Left lung (tissue), 10 donors: ENCODE measurements around the gene ROBO1. TPM values are rescaled to one million over a fixed set of nuclear protein-coding genes. Genes with fewer than 3 reads are reported as not detected.

Experiments
- ATAC-seq: fragments of 200-7000 bp; cut with Tn5 transposase; one replicate; pipeline ENCODE4 v1.9.1; 2020; ENCODE audit warnings: moderate library complexity
- DNase-seq, 4 donors: peaks; one replicate each; pipeline ENCODE4 v3.0.0-alpha.2; 2013 to 2020
- H3K27ac ChIP-seq, 2 donors: fragments of 200-600 bp; sonication (generic) in 1 of 2; one replicate each; pipeline versions ENCODE4 v1.5.0 to v1.8.0; 2020 to 2021
- H3K27me3 ChIP-seq, 2 donors: fragments of 200-600 bp; sonication (generic) in 1 of 2; one replicate each; pipeline versions ENCODE4 v1.5.0 to v1.8.0; 2020 to 2021
- H3K36me3 ChIP-seq, 2 donors: fragments of 200-600 bp; sonication (generic) in 1 of 2; one replicate each; pipeline versions ENCODE4 v1.5.0 to v1.8.0; 2020 to 2021
- H3K4me1 ChIP-seq, 2 donors: fragments of 200-600 bp; one replicate each; pipeline ENCODE4 v1.8.0; 2021
- H3K4me3 ChIP-seq, 2 donors: fragments of 200-600 bp; sonication (generic) in 1 of 2; one replicate each; pipeline versions ENCODE4 v1.5.0 to v1.8.0; 2020 to 2021; ENCODE audit warnings: mild to moderate bottlenecking in 1 of 2
- H3K9me3 ChIP-seq, 2 donors: fragments of 200-600 bp; sonication (generic) in 1 of 2; one replicate each; pipeline versions ENCODE4 v1.5.0 to v1.8.0; 2020 to 2021
- intact Hi-C, 2 donors: fragments of 100-400 bp; cut with DNase I; formaldehyde crosslinking; loops; one replicate each; pipeline versions ENCODE4 v1.11.2 to v1.14.2; 2022
- polyA plus RNA-seq, 6 donors: library from polyadenylated mRNA; unstranded; fragments of 120-200 nt; gene quantifications; one replicate each; pipeline ENCODE4 v1.2.1, GENCODE V29; 2013; ENCODE audit not compliant: insufficient read length in 6 of 6
- total RNA-seq, 2 donors: library from RNA; stranded (reverse); fragmentation: NEBNext Ultra II Directional; extraction: Animal tissue kit (Norgen Biotek cat#: 25700); gene quantifications; one replicate each; pipeline ENCODE4 v1.2.1, GENCODE V29; 2021
- TF ChIP-seq, protein P1 (sequence below), 2 donors: fragments of 200-600 bp; sonication (generic) in 1 of 2; IDR thresholded peaks; one replicate each; pipeline versions ENCODE4 v1.5.0 to v1.8.0; 2021; ENCODE audit warnings: antibody characterized with exemption in 2 of 2
- donor health status: DM: no; HTN: yes; CAD: no.
- donor health status: DM: no; HTN: no; CAD: no.

Gene ROBO1
- total and polyA plus RNA-seq, 8 donors = 20.3 to 134 (median 102) TPM

DNA sequence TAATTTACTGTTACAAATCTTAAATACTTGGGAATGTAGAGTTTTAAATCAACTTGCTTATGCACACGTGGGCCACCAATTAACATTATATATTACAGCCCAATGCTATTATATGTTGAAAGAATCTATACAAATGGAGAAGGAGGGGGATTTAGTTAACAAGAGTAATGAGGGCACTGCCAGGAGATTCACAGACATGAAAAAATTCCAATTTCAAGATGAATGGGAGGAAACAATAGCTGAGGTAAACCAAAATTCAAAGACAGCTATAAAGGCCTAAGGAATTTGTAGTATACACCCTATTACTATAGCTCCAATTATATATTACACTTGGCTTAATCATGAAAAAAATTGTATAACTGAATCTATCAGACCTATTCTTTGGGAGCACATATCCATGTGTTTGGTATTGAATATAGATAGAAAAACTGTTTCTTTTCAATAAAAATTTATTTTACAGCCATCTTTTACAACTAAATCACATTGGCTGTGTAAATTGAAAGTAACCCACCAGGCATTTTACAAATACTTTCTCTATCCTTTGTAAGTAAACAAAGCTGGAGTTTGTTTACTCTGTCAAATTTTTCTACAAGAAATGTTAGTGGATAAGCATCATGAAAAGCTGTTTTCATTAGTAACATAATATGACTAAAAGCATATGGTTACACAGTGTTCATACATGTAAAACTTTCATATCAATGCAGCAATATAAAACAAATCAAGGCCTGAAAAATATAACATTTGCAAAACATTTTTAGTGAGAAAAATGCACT, 1045.8 kb downstream of the ROBO1 start:
- H3K4me3 ChIP-seq = no peak overlapping the region
- no peak for DNase-seq
- TF ChIP-seq, protein P1, sequence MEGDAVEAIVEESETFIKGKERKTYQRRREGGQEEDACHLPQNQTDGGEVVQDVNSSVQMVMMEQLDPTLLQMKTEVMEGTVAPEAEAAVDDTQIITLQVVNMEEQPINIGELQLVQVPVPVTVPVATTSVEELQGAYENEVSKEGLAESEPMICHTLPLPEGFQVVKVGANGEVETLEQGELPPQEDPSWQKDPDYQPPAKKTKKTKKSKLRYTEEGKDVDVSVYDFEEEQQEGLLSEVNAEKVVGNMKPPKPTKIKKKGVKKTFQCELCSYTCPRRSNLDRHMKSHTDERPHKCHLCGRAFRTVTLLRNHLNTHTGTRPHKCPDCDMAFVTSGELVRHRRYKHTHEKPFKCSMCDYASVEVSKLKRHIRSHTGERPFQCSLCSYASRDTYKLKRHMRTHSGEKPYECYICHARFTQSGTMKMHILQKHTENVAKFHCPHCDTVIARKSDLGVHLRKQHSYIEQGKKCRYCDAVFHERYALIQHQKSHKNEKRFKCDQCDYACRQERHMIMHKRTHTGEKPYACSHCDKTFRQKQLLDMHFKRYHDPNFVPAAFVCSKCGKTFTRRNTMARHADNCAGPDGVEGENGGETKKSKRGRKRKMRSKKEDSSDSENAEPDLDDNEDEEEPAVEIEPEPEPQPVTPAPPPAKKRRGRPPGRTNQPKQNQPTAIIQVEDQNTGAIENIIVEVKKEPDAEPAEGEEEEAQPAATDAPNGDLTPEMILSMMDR (IDR thresholded peaks at IDR 0.05) = no peak
- intact Hi-C loops = no loop called here
- ATAC-seq = no peak
- H3K27me3 ChIP-seq = no peaks in the 10 kb centered on the region
- H3K27ac ChIP-seq = no peak overlapping the region
- no peaks in the 10 kb centered on the region for H3K4me1 ChIP-seq
- H3K36me3 ChIP-seq = no peaks in the 10 kb centered on the region
- H3K9me3 ChIP-seq = no peaks in the 10 kb centered on the region

DNA sequence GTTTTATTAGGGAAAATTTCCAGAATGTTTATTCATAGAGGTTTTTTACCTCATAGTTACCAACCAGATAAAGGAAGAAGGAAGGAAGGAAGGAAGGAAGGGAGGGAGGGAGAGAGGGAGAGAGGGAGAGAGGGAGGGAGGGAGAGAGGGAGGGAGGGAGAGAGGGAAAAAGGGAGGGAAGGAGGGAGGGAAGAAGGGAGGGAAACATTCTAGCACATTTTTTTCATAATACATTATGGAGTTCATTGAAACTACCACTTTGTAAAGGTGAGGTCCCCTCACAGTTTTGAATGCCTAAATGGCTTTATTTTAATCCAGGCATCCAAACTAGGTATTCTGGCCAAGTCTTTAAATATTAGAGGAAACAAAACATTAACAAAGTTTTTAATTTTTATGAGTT, 1049.1 kb downstream of the ROBO1 start:
- TF ChIP-seq, protein P1 (IDR thresholded peaks at IDR 0.05) = no peak
- no peaks in the 10 kb centered on the region for H3K36me3 ChIP-seq
- no peak for ATAC-seq
- DNase-seq = no peak
- H3K27me3 ChIP-seq = no peaks in the 10 kb centered on the region
- H3K4me1 ChIP-seq = no peaks in the 10 kb centered on the region
- no peaks in the 10 kb centered on the region for H3K9me3 ChIP-seq
- no peak overlapping the region for H3K4me3 ChIP-seq
- H3K27ac ChIP-seq = no peak overlapping the region
- intact Hi-C loops = no loop called here

DNA sequence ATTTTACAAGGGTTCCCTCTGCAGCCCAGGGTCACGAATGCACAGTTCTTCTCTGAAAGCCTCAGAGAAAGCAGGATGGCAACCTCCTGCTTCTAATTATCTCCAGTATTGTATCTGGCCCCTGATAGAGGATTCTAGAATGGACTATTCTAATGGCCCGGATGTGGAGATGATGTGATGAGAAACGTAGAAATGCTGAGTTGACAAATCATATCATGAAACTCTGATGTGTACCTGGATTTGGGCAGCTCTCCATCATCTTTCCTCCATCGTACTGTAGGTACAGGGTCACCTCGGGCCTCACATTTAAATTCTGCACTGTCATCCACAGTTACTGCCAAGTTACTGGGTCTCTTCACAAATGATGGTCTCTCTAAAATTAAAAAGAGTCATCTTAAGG, 1050.8 kb downstream of the ROBO1 start:
- TF ChIP-seq, protein P1 (IDR thresholded peaks at IDR 0.05) = no peak
- intact Hi-C loops = no loop called here
- no peak for DNase-seq
- Histone ChIP-seq H3K9me3 (no peaks in the 10 kb centered on the region), H3K27me3 (no peaks in the 10 kb centered on the region), H3K36me3 (no peaks in the 10 kb centered on the region), H3K27ac (no peak overlapping the region), H3K4me1 (no peaks in the 10 kb centered on the region), H3K4me3 (no peak overlapping the region)
- no peak for ATAC-seq

DNA sequence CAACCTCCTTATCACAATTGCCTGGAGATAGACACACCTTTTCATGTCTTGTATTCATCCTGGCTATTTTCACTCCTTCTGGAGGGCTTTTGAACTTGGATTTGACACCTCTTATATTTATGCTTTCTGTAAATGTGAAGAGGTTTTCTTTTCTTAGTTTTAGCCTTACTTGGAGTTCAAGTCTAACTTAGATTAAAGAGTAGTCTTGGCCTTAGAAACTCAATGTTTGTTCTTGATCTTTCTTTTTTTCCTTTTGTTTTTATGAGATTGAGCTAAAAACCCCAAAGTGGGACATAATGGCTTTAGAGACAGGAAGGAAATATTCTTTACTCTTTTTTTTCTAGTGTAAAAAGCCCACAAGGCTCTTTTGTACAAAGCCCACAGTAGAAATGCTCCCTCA, 1054.9 kb downstream of the ROBO1 start:
- Histone ChIP-seq H3K36me3 (no peaks in the 10 kb centered on the region), H3K27ac (no peak overlapping the region), H3K27me3 (no peaks in the 10 kb centered on the region), H3K9me3 (no peaks in the 10 kb centered on the region), H3K4me1 (no peaks in the 10 kb centered on the region), H3K4me3 (no peak overlapping the region)
- TF ChIP-seq, protein P1 (IDR thresholded peaks at IDR 0.05) = no peak
- intact Hi-C loops = no loop called here
- no peak for DNase-seq
- ATAC-seq = no peak

DNA sequence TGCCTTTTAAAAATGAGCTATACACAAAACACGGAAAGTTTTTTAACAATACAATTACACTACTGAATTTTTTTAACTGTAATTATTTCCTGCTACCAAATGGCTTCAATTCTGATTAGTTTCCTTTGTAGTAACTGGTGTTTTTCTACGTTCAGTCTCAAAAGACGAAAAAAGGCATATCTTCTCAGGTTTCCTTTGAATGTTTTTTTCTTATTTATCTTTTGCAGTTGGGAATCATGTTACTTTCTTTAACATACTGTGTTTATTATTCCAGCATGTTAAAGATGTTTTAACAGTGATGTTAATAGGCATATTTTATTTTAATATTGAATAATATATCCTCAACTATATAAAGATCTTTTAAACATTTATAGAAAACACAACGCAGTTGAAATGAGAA, 1055.5 kb downstream of the ROBO1 start:
- H3K36me3 ChIP-seq = no peaks in the 10 kb centered on the region
- no peaks in the 10 kb centered on the region for H3K27me3 ChIP-seq
- no peak overlapping the region for H3K4me3 ChIP-seq
- ATAC-seq = no peak
- H3K4me1 ChIP-seq = peaks cover 0 to under 1% of the 10 kb centered on the region in 2 donors
- intact Hi-C loops = no loop called here
- no peak for DNase-seq
- H3K27ac ChIP-seq = no peak overlapping the region
- TF ChIP-seq, protein P1 (IDR thresholded peaks at IDR 0.05) = no peak
- H3K9me3 ChIP-seq = no peaks in the 10 kb centered on the region
